ENCODE results near the gene ZBTB48.
A peak's percentile ranks its signal among the peaks of the same experiment; 100 is the strongest.

ZBTB48 gene

GRCh38 chr1:6623269-6623965, 43.6 kb downstream of the ZBTB48 start:
- DNase-seq (ENCODE audit: insufficient read length, low spot score): no peak
- FAIRE-seq: no peak
- TF ChIP-seq CTCF (IDR thresholded peaks at IDR 0.05; ENCODE audit: insufficient read depth, missing control alignments): no peak

GRCh38 chr1:6624710-6625583, 45.2 kb downstream of the ZBTB48 start, which contains the start of gene THAP3:
Gene THAP3, plus strand, starts transcription at chr1:6624868. Its CDS starts 351 bp downstream, at chr1:6625219.
- TF ChIP-seq CTCF (IDR thresholded peaks at IDR 0.05; ENCODE audit: insufficient read depth, missing control alignments): peak; percentile 2
- DNase-seq (ENCODE audit: insufficient read length, low spot score): peak; percentile 66
- no peak for FAIRE-seq

GRCh38 chr1:6625584-6626149, 45.9 kb downstream of the ZBTB48 start:
- FAIRE-seq (no peak), DNase-seq (ENCODE audit: insufficient read length, low spot score) (no peak)
- TF ChIP-seq CTCF (IDR thresholded peaks at IDR 0.05; ENCODE audit: insufficient read depth, missing control alignments): no peak

- FAIRE-seq (no peak), DNase-seq (ENCODE audit: insufficient read length, low spot score) (no peak)
- TF ChIP-seq CTCF (IDR thresholded peaks at IDR 0.05; ENCODE audit: insufficient read depth, missing control alignments): no peak
These were observed 47.2 kb downstream of the ZBTB48 start for GRCh38 chr1:6627031-6627430.

GRCh38 chr1:6627841-6628545, 48.2 kb downstream of the ZBTB48 start:
- DNase-seq (ENCODE audit: insufficient read length, low spot score) (no peak), FAIRE-seq (no peak)
- no peak for TF ChIP-seq CTCF (IDR thresholded peaks at IDR 0.05; ENCODE audit: insufficient read depth, missing control alignments)

GRCh38 chr1:6628971-6629479, 49.2 kb downstream of the ZBTB48 start:
- no peak for FAIRE-seq
- TF ChIP-seq CTCF (IDR thresholded peaks at IDR 0.05; ENCODE audit: insufficient read depth, missing control alignments): no peak
- no peak for DNase-seq (ENCODE audit: insufficient read length, low spot score)
